GM18505 (cell line): ENCODE results near the gene WNT8A.
"Not testable (repeated sequence)": the region's sequence is repeated elsewhere in the genome, so short reads cannot be mapped to it uniquely, and the experiment has no call there.

ENCODE experiments used
- ATAC-seq: cut with Tn5 transposase; IDR thresholded peaks from one replicate; pipeline ENCODE4 v1.9.1; 2021; ENCODE audit not compliant: unreplicated experiment
- POLR2A ChIP-seq: IDR thresholded peaks from 4 replicates; pipeline ENCODE4 v1.6.1; 2011; ENCODE audit warnings: borderline replicate concordance; ENCODE audit not compliant: insufficient read depth, insufficient read length; ENCODE audit errors: extremely low read depth

Gene WNT8A

GRCh38 chr5:138067945-138068344 is 15.9 kb upstream of the WNT8A start:
- no peak for TF ChIP-seq POLR2A

GRCh38 chr5:138068742-138069600 is 14.9 kb upstream of the WNT8A start:
- ATAC-seq, result no peak
- no peak for TF ChIP-seq POLR2A

More at GRCh38 chr5:138067945-138068344, 15.9 kb upstream of the WNT8A start:
- ATAC-seq, result no peak

GRCh38 chr5:138070026-138070425 is 13.8 kb upstream of the WNT8A start:
- ATAC-seq, result not testable (repeated sequence)

- TF ChIP-seq POLR2A, result no peak
- no peak for ATAC-seq
Measured at GRCh38 chr5:138077064-138077696, 6.7 kb upstream of the WNT8A start.

- ATAC-seq, result no peak
- TF ChIP-seq POLR2A, result no peak
Measured at GRCh38 chr5:138078006-138078643, 5.7 kb upstream of the WNT8A start.

GRCh38 chr5:138082033-138082432 is 1.8 kb upstream of the WNT8A start:
- ATAC-seq, result no peak
- no peak for TF ChIP-seq POLR2A

- ATAC-seq, result no peak
- no peak for TF ChIP-seq POLR2A
Measured at GRCh38 chr5:138091685-138092084, 7.9 kb downstream of the WNT8A start.

GRCh38 chr5:138092301-138092700 is 8.5 kb downstream of the WNT8A start:
- no peak for TF ChIP-seq POLR2A
- no peak for ATAC-seq

- no peak for TF ChIP-seq POLR2A
Measured at GRCh38 chr5:138093036-138093435, 9.2 kb downstream of the WNT8A start.

GRCh38 chr5:138095100-138095907 is 11.5 kb downstream of the WNT8A start:
- no peak for ATAC-seq
- no peak for TF ChIP-seq POLR2A

More at GRCh38 chr5:138093036-138093435, 9.2 kb downstream of the WNT8A start:
- no peak for ATAC-seq

GRCh38 chr5:138096363-138096762 is 12.5 kb downstream of the WNT8A start:
- no peak for ATAC-seq
- TF ChIP-seq POLR2A, result no peak

GRCh38 chr5:138096997-138097828 is 13.4 kb downstream of the WNT8A start:
- ATAC-seq, result no peak

More at GRCh38 chr5:138096997-138097828, 13.4 kb downstream of the WNT8A start:
- no peak for TF ChIP-seq POLR2A
